Ascending aorta (tissue), 2 donors: ENCODE results near the gene AMHR2. TPM values are rescaled to one million over a fixed set of nuclear protein-coding genes. Genes with fewer than 3 reads are reported as not detected.
A peak's percentile ranks its signal among the peaks of the same experiment; 100 is the strongest.
"Not testable (repeated sequence)": the region's sequence is repeated elsewhere in the genome, so short reads cannot be mapped to it uniquely, and the experiment has no call there.

Source experiments
- DNase-seq, 2 donors: peaks; one replicate each; pipeline ENCODE4 v3.0.0-alpha.2; 2019; ENCODE audit warnings: low spot score in 2 of 2
- H3K27ac ChIP-seq, 2 donors: fragments of 200-600 bp; sonication (generic); one replicate each; pipeline ENCODE4 v1.5.1; 2016 to 2017; ENCODE audit warnings: mild to moderate bottlenecking in 1 of 2
- H3K27me3 ChIP-seq: fragments of 200-600 bp; sonication (generic); one replicate; pipeline ENCODE4 v1.5.1; 2017
- H3K36me3 ChIP-seq, 2 donors: fragments of 200-600 bp; sonication (generic); one replicate each; pipeline ENCODE4 v1.5.1; 2016
- H3K4me1 ChIP-seq, 2 donors: fragments of 200-600 bp; sonication (generic); one replicate each; pipeline ENCODE4 v1.5.1; 2016 to 2017; ENCODE audit warnings: mild to moderate bottlenecking in 1 of 2
- H3K4me3 ChIP-seq, 2 donors: fragments of 200-600 bp; sonication (generic); one replicate each; pipeline ENCODE4 v1.5.1; 2016 to 2017; ENCODE audit warnings: mild to moderate bottlenecking in 1 of 2
- H3K9me3 ChIP-seq, 2 donors: fragments of 200-600 bp; sonication (generic); one replicate each; pipeline ENCODE4 v1.5.1; 2016
- CTCF ChIP-seq, 3 experiments: fragments of 200-600 bp in 2 of 3; fragments of 450-650 bp in 1 of 3; sonication (generic) in 2 of 3; IDR thresholded peaks; one replicate each; pipeline ENCODE4 v1.5.1; 2016 to 2019; ENCODE audit warnings: antibody characterized with exemption in 3 of 3, mild to moderate bottlenecking in 1 of 3, moderate library complexity in 1 of 3
- intact Hi-C: fragments of 100-400 bp; cut with DNase I; formaldehyde crosslinking; loops from one replicate; pipeline ENCODE4 v1.15.1; 2023
- total RNA-seq: library from RNA; depleted of rRNA; stranded (reverse); fragments of >200 nt; gene quantifications from one replicate; pipeline ENCODE4 v1.1.0, GENCODE V29; 2016

Gene AMHR2
- total RNA-seq, 1 donor from 2014 or later = not detected

- Histone ChIP-seq H3K27ac (no peak overlapping the region), H3K4me1 (peaks cover 0 to 9% of the 10 kb centered on the region in 2 donors), H3K27me3 (no peaks in the 10 kb centered on the region), H3K4me3 (no peak overlapping the region), H3K36me3 (peaks cover 0 to 3% of the 10 kb centered on the region in 2 donors), H3K9me3 (no peaks in the 10 kb centered on the region)
- TF ChIP-seq CTCF (IDR thresholded peaks at IDR 0.05) = no peak
- no peak for DNase-seq
- intact Hi-C loops = loop anchor here (2.0 kb wide), 1 partner anchor 29 kb away; no protein-coding TSS in a partner anchor
These were observed 3.9 kb upstream of the AMHR2 start for GRCh38 chr12:53419756-53420155.

- H3K4me1 ChIP-seq, H3K9me3 ChIP-seq, H3K27ac ChIP-seq, H3K27me3 ChIP-seq, H3K4me3 ChIP-seq, H3K36me3 ChIP-seq, intact Hi-C loops, DNase-seq: not testable (repeated sequence)
These were observed 1.4 kb upstream of the AMHR2 start for GRCh38 chr12:53422247-53422646.

GRCh38 chr12:53424626-53425514 lies 1.2 kb downstream of the AMHR2 start:
- Histone ChIP-seq H3K9me3 (no peaks in the 10 kb centered on the region), H3K27ac (no peak overlapping the region), H3K27me3 (no peaks in the 10 kb centered on the region), H3K4me3 (peak overlapping the region in 1 of 2 donors; percentile 3), H3K4me1 (no peaks in the 10 kb centered on the region), H3K36me3 (no peaks in the 10 kb centered on the region)
- no peak for DNase-seq
- intact Hi-C loops = no loop called here
- no peak for TF ChIP-seq CTCF (IDR thresholded peaks at IDR 0.05)

GRCh38 chr12:53425515-53426150 lies 2.0 kb downstream of the AMHR2 start:
- Histone ChIP-seq H3K4me3 (peak overlapping the region in 1 of 2 donors; percentile 3), H3K27me3 (no peaks in the 10 kb centered on the region), H3K4me1 (no peaks in the 10 kb centered on the region), H3K9me3 (no peaks in the 10 kb centered on the region), H3K27ac (no peak overlapping the region), H3K36me3 (no peaks in the 10 kb centered on the region)
- no peak for TF ChIP-seq CTCF (IDR thresholded peaks at IDR 0.05)
- intact Hi-C loops = no loop called here
- DNase-seq = no peak

GRCh38 chr12:53427905-53428594 lies 4.4 kb downstream of the AMHR2 start:
- no peak overlapping the region for H3K4me3 ChIP-seq
- TF ChIP-seq CTCF (IDR thresholded peaks at IDR 0.05) = no peak
- no peak overlapping the region for H3K27ac ChIP-seq
- no peak for DNase-seq
- no peaks in the 10 kb centered on the region for H3K27me3 ChIP-seq
- no peaks in the 10 kb centered on the region for H3K9me3 ChIP-seq
- no peaks in the 10 kb centered on the region for H3K36me3 ChIP-seq
- no peaks in the 10 kb centered on the region for H3K4me1 ChIP-seq
- intact Hi-C loops = no loop called here

GRCh38 chr12:53428741-53429140 lies 5.1 kb downstream of the AMHR2 start:
- Histone ChIP-seq H3K4me1 (no peaks in the 10 kb centered on the region), H3K36me3 (no peaks in the 10 kb centered on the region), H3K27me3 (no peaks in the 10 kb centered on the region), H3K9me3 (no peaks in the 10 kb centered on the region), H3K4me3 (no peak overlapping the region), H3K27ac (no peak overlapping the region)
- intact Hi-C loops = no loop called here
- no peak for TF ChIP-seq CTCF (IDR thresholded peaks at IDR 0.05)
- no peak for DNase-seq
